ENCODE results near the gene RAD18.

GRCh38 chr3:8865697-8866096 lies 97.6 kb downstream of the RAD18 start:
- TF ChIP-seq, protein P1, sequence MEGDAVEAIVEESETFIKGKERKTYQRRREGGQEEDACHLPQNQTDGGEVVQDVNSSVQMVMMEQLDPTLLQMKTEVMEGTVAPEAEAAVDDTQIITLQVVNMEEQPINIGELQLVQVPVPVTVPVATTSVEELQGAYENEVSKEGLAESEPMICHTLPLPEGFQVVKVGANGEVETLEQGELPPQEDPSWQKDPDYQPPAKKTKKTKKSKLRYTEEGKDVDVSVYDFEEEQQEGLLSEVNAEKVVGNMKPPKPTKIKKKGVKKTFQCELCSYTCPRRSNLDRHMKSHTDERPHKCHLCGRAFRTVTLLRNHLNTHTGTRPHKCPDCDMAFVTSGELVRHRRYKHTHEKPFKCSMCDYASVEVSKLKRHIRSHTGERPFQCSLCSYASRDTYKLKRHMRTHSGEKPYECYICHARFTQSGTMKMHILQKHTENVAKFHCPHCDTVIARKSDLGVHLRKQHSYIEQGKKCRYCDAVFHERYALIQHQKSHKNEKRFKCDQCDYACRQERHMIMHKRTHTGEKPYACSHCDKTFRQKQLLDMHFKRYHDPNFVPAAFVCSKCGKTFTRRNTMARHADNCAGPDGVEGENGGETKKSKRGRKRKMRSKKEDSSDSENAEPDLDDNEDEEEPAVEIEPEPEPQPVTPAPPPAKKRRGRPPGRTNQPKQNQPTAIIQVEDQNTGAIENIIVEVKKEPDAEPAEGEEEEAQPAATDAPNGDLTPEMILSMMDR (IDR thresholded peaks at IDR 0.05) = no peak
- TF ChIP-seq EZH2 (IDR thresholded peaks at IDR 0.05) = no peak

All from neural progenitor cell (in vitro differentiated cells).